GM19193 (cell line): ENCODE data around the gene IRF9.

Experiments used
- POLR2A ChIP-seq: IDR thresholded peaks from 4 replicates; pipeline ENCODE4 v1.6.1; 2011; ENCODE audit not compliant: insufficient read depth, insufficient read length; ENCODE audit errors: extremely low read depth

Gene IRF9

GRCh38 chr14:24160850-24161804 lies at the start of gene IRF9:
Gene IRF9, plus strand, starts transcription at chr14:24161265. Its CDS starts 880 bp downstream, at chr14:24162145.
- TF ChIP-seq POLR2A: peak; percentile 98

- TF ChIP-seq POLR2A: no peak
Measured at GRCh38 chr14:24113379-24113800, 47.7 kb upstream of the IRF9 start.

- TF ChIP-seq POLR2A: peak; percentile 75
Measured at GRCh38 chr14:24113801-24114531, 47.1 kb upstream of the IRF9 start.

- TF ChIP-seq POLR2A: peak; percentile 42
Measured at GRCh38 chr14:24114532-24115421, 46.3 kb upstream of the IRF9 start, which contains the start of the genes DCAF11 and NRL. Gene DCAF11, plus strand, starts transcription at chr14:24114777. Its CDS starts 818 bp downstream, at chr14:24115595. Gene NRL, minus strand, starts transcription at chr14:24114949. Its CDS starts 32,101 bp downstream, at chr14:24082848.

- TF ChIP-seq POLR2A: no peak
Measured at GRCh38 chr14:24115422-24116127, 45.5 kb upstream of the IRF9 start.

GRCh38 chr14:24116128-24116814 lies 44.8 kb upstream of the IRF9 start:
- TF ChIP-seq POLR2A: no peak

- TF ChIP-seq POLR2A: no peak
Measured at GRCh38 chr14:24117179-24117578, 43.9 kb upstream of the IRF9 start.

GRCh38 chr14:24119691-24120090 lies 41.4 kb upstream of the IRF9 start:
- TF ChIP-seq POLR2A: no peak

- no peak for TF ChIP-seq POLR2A
Measured at GRCh38 chr14:24121210-24121609, 39.9 kb upstream of the IRF9 start.

- TF ChIP-seq POLR2A: no peak
Measured at GRCh38 chr14:24122416-24122815, 38.6 kb upstream of the IRF9 start.

GRCh38 chr14:24122898-24123297 lies 38.2 kb upstream of the IRF9 start:
- TF ChIP-seq POLR2A: no peak

- peak; percentile 16 for TF ChIP-seq POLR2A
Measured at GRCh38 chr14:24123424-24124417, 37.3 kb upstream of the IRF9 start.
